Nephron (organoid): ENCODE data around the gene SSNA1.

Experiments used
- H3K27ac Mint-ChIP-seq, 3 experiments: 2 replicates each; pipeline ENCODE4 v1.8.0; 2020; ENCODE audit warnings: mixed read lengths in 3 of 3, mild to moderate bottlenecking in 2 of 3, moderate library complexity in 1 of 3
- H3K27me3 Mint-ChIP-seq: 2 replicates; pipeline ENCODE4 v1.8.0; 2021; ENCODE audit warnings: low read depth, mild to moderate bottlenecking, moderate library complexity, mixed read lengths
- H3K36me3 Mint-ChIP-seq: 2 replicates; pipeline ENCODE4 v1.8.0; 2020; ENCODE audit warnings: low read depth, mixed read lengths
- H3K4me1 Mint-ChIP-seq: 2 replicates; pipeline ENCODE4 v1.8.0; 2020; ENCODE audit warnings: mixed read lengths
- H3K4me3 Mint-ChIP-seq, 3 experiments: 2 replicates each; pipeline ENCODE4 v1.8.0; 2020; ENCODE audit warnings: mild to moderate bottlenecking in 3 of 3, mixed read lengths in 3 of 3, moderate library complexity in 2 of 3
- H3K9me3 Mint-ChIP-seq: 2 replicates; pipeline ENCODE4 v1.8.0; 2020; ENCODE audit warnings: mixed read lengths
- TF ChIP-seq, protein P1 (sequence below), 3 experiments: fragments of 200-600 bp; sonication (generic); IDR thresholded peaks; one replicate each; pipeline ENCODE4 v1.5.0; 2021; ENCODE audit warnings: antibody characterized with exemption in 3 of 3; ENCODE audit not compliant: unreplicated experiment in 3 of 3

The SSNA1 gene

DNA sequence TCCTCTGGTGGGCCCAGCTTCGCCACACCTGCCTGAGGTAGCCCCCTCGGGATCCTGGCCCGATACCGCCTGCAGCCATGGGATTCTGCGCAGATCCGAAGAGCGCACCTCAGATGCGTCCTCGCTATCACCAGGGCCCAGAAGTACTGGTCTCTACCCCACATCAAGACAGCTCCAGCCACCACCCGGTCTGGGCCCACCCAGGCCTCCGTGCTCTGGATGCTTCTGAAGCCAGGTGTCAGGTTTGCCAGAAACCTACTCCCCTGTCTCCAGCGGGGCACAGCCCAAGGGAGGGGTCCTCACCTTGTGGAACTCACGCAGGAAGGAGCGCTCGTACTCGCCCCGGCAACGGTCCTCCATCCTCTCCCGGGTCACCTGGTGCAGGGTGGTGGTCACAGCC, 2.6 kb upstream of the SSNA1 start:
- peaks cover 11% of the 10 kb centered on the region for H3K36me3 Mint-ChIP-seq
- H3K4me1 Mint-ChIP-seq, result peaks cover 30% of the 10 kb centered on the region
- TF ChIP-seq, protein P1, sequence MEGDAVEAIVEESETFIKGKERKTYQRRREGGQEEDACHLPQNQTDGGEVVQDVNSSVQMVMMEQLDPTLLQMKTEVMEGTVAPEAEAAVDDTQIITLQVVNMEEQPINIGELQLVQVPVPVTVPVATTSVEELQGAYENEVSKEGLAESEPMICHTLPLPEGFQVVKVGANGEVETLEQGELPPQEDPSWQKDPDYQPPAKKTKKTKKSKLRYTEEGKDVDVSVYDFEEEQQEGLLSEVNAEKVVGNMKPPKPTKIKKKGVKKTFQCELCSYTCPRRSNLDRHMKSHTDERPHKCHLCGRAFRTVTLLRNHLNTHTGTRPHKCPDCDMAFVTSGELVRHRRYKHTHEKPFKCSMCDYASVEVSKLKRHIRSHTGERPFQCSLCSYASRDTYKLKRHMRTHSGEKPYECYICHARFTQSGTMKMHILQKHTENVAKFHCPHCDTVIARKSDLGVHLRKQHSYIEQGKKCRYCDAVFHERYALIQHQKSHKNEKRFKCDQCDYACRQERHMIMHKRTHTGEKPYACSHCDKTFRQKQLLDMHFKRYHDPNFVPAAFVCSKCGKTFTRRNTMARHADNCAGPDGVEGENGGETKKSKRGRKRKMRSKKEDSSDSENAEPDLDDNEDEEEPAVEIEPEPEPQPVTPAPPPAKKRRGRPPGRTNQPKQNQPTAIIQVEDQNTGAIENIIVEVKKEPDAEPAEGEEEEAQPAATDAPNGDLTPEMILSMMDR (IDR thresholded peaks at IDR 0.05; ENCODE audit: unreplicated experiment in 3 of 3), result no peak
- H3K27me3 Mint-ChIP-seq, result no peaks in the 10 kb centered on the region
- H3K27ac Mint-ChIP-seq, result no peak overlapping the region
- H3K4me3 Mint-ChIP-seq, result peak overlapping the region; percentile 91 to 95 (median 94)
- no peaks in the 10 kb centered on the region for H3K9me3 Mint-ChIP-seq

- Mint-ChIP-seq H3K36me3 (peaks cover 11% of the 10 kb centered on the region), H3K4me3 (peak overlapping the region; percentile 91 to 95 (median 94)), H3K4me1 (peaks cover 32% of the 10 kb centered on the region), H3K9me3 (no peaks in the 10 kb centered on the region), H3K27ac (no peak overlapping the region), H3K27me3 (no peaks in the 10 kb centered on the region)
- TF ChIP-seq, protein P1 (IDR thresholded peaks at IDR 0.05; ENCODE audit: unreplicated experiment in 3 of 3), result no peak
Measured at GRCh38 chr9:137186385-137186784, 2.1 kb upstream of the SSNA1 start.

GRCh38 chr9:137187386-137187785, 1.1 kb upstream of the SSNA1 start:
- TF ChIP-seq, protein P1 (IDR thresholded peaks at IDR 0.05; ENCODE audit: unreplicated experiment in 3 of 3), result no peak
- no peaks in the 10 kb centered on the region for H3K27me3 Mint-ChIP-seq
- H3K4me3 Mint-ChIP-seq, result peak overlapping the region; percentile 91 to 95 (median 94)
- peak overlapping the region in 2 of 3 experiments; percentile 75 to 82 for H3K27ac Mint-ChIP-seq
- H3K36me3 Mint-ChIP-seq, result peaks cover 6% of the 10 kb centered on the region
- no peaks in the 10 kb centered on the region for H3K9me3 Mint-ChIP-seq
- peaks cover 32% of the 10 kb centered on the region for H3K4me1 Mint-ChIP-seq

DNA sequence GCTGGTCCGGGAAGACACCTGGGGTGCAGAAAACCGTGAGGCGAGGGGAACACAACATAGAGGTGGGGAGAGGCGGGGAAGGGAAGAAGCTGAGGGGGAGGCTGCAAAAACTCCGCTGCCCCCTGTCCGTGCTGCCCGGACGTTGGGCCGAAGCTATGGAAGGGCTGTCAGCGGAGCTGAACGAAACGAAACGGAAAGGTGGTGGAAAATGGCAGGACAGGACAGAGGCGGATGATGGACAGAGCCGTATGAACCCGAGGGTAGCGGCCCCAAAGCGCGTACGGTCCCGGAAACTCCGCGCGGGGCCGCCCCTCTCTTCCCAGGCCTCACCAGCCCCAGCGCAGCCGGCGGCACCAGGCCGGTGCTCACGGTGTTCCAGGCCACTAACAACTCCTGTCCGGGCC, 388 bp upstream of the SSNA1 start:
- Mint-ChIP-seq H3K36me3 (peaks cover 6% of the 10 kb centered on the region), H3K27ac (peak overlapping the region; percentile 72 to 91 (median 84)), H3K4me3 (peak overlapping the region; percentile 91 to 95 (median 94)), H3K9me3 (no peaks in the 10 kb centered on the region), H3K27me3 (no peaks in the 10 kb centered on the region), H3K4me1 (peaks cover 32% of the 10 kb centered on the region)
- TF ChIP-seq, protein P1 (IDR thresholded peaks at IDR 0.05; ENCODE audit: unreplicated experiment in 3 of 3), result no peak

DNA sequence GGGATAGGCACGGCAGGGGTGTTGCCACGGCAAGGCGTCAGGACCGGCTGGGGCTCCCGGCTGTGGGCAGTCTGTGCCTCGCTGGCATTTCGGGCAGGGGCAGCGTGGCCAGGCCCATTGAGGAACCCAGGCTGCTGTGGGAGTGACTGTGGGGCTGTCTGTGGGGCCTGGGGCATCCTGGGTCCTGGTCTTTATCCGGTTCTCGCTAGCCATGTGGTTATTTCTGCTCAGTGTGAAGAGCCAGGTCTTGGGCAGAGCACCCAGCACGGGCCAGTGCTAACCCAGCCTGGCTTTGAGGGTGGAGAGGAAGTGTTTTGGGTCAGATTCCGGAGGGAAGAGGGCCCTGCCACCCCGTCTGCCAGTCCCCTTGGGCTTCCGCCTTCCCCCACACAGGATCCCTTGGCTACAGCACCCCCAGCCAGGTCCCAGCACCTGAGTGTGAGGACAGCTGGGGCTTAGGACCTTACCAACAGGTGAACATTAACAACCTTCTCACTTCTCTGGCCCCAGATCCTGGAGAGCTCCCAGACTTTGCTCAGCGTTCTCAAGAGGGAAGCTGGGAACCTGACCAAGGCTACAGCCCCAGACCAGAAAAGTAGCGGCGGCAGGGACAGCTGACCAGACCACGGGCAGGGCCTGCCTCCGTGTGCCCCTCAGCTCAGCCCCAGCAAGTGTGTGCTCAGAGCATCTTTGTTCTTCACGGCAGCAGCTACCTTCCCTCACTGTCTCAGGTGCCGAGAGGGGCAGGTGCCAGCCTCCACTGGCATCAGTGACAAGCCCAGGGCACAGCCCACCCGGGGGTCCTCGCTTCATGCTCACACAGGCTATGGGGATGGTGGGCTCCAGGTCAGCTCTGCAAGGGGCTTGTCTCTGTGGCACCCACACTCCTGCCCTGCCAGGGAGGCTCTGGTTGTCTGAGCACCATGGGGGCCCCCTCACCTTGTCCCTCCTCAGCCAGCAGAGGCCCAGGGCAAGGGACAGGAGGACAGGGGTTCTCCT, 1.1 kb downstream of the SSNA1 start:
- Mint-ChIP-seq H3K27ac (peak overlapping the region; percentile 84 to 96 (median 91)), H3K4me1 (peaks cover 32% of the 10 kb centered on the region), H3K4me3 (peak overlapping the region; percentile 90 to 99 (median 93)), H3K27me3 (no peaks in the 10 kb centered on the region), H3K9me3 (no peaks in the 10 kb centered on the region), H3K36me3 (peaks cover under 1% of the 10 kb centered on the region)
- TF ChIP-seq, protein P1 (IDR thresholded peaks at IDR 0.05; ENCODE audit: unreplicated experiment in 3 of 3), result no peak
